Lower lobe of right lung (tissue), 2 donors: ENCODE data around the gene TMC4. TPM values are rescaled to one million over a fixed set of nuclear protein-coding genes. Genes with fewer than 3 reads are reported as not detected.
"Not testable (repeated sequence)": the region's sequence is repeated elsewhere in the genome, so short reads cannot be mapped to it uniquely, and the experiment has no call there.

Experiments used
- ATAC-seq, 2 donors: fragments of 200-7000 bp; cut with Tn5 transposase; one replicate each; pipeline ENCODE4 v1.9.1; 2020 to 2022; ENCODE audit warnings: mild to moderate bottlenecking in 2 of 2, moderate library complexity in 2 of 2
- DNase-seq: peaks from one replicate; pipeline ENCODE4 v3.0.0-alpha.2; 2020
- H3K27ac ChIP-seq: fragments of 200-600 bp; one replicate; pipeline ENCODE4 v1.8.0; 2022
- H3K27me3 ChIP-seq: fragments of 200-600 bp; one replicate; pipeline ENCODE4 v1.8.0; 2022; ENCODE audit warnings: low read depth
- H3K36me3 ChIP-seq: fragments of 200-600 bp; one replicate; pipeline ENCODE4 v1.8.0; 2022; ENCODE audit warnings: mild to moderate bottlenecking
- H3K4me1 ChIP-seq: fragments of 200-600 bp; one replicate; pipeline ENCODE4 v1.8.0; 2022
- H3K4me3 ChIP-seq: fragments of 200-600 bp; one replicate; pipeline ENCODE4 v1.8.0; 2022; ENCODE audit warnings: mild to moderate bottlenecking
- H3K9me3 ChIP-seq: fragments of 200-600 bp; one replicate; pipeline ENCODE4 v1.8.0; 2022
- intact Hi-C: fragments of 100-400 bp; cut with DNase I; formaldehyde crosslinking; loops from one replicate; pipeline ENCODE4 v1.11.0; 2022
- total RNA-seq: library from RNA; stranded (reverse); fragmentation: NEBNext Ultra II Directional; extraction: Animal tissue kit (Norgen Biotek cat#: 25700); gene quantifications from one replicate; pipeline ENCODE4 v1.2.1, GENCODE V29; 2021
- TF ChIP-seq, protein P1 (sequence below): fragments of 200-600 bp; IDR thresholded peaks from one replicate; pipeline ENCODE4 v1.8.0; 2022; ENCODE audit warnings: antibody characterized with exemption, mild to moderate bottlenecking
- donor health status: DM: no; HTN: yes; CAD: no; lungs with severe emphysema.

The TMC4 gene
- total RNA-seq, 1 donor from 2014 or later, result 57.6 TPM

DNA sequence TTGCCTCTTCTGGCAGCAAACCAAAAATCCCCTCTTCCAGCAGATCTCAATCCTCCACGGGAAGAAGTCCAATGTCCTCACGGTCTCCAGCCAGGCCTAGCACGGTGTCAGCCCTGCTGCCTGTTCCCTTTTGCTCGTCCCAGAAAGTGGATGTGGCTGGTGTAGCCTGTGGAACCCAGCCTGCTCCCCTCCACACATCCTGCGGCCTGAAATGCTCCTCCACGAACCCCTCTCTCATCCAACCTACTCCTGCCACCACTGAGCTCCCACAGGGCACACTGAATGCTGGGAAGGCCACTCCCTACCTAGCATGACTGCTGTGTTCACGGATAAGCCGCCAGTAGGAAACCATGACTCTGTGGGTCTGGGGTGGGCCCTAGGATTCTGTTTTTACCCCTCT lies 13.4 kb upstream of the TMC4 start:
- intact Hi-C loops, result no loop called here
- TF ChIP-seq, protein P1, sequence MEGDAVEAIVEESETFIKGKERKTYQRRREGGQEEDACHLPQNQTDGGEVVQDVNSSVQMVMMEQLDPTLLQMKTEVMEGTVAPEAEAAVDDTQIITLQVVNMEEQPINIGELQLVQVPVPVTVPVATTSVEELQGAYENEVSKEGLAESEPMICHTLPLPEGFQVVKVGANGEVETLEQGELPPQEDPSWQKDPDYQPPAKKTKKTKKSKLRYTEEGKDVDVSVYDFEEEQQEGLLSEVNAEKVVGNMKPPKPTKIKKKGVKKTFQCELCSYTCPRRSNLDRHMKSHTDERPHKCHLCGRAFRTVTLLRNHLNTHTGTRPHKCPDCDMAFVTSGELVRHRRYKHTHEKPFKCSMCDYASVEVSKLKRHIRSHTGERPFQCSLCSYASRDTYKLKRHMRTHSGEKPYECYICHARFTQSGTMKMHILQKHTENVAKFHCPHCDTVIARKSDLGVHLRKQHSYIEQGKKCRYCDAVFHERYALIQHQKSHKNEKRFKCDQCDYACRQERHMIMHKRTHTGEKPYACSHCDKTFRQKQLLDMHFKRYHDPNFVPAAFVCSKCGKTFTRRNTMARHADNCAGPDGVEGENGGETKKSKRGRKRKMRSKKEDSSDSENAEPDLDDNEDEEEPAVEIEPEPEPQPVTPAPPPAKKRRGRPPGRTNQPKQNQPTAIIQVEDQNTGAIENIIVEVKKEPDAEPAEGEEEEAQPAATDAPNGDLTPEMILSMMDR, result no peak
- no peak overlapping the region for H3K4me3 ChIP-seq
- ATAC-seq (no peak), DNase-seq (peak; percentile 20)
- H3K4me1 ChIP-seq, result peaks cover 10% of the 10 kb centered on the region
- H3K27ac ChIP-seq, result no peak overlapping the region
- no peaks in the 10 kb centered on the region for H3K9me3 ChIP-seq
- peaks cover 9% of the 10 kb centered on the region for H3K36me3 ChIP-seq
- no peaks in the 10 kb centered on the region for H3K27me3 ChIP-seq

DNA sequence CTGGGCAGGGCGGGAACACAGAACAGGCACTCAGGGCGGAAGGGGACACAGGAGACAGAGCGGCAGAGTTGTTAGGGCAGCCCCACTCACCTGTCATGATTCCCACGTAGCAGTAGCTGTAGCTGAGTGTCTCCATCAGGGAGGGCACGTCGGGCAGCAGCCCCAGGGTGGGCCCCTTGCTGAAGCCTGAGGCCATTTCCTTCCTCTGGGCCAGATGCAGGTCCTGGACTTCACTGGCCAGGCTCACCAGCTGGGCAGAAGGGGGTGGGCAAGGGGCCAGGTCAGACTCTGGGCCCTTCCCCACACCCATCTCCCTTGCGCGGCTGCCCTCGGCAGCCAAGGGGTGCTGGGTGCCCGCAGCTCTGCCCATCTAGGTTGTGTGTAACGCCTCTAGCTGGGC lies 10.5 kb upstream of the TMC4 start:
- intact Hi-C loops, result no loop called here
- DNase-seq (peak; percentile 28), ATAC-seq (no peak)
- H3K9me3 ChIP-seq, result no peaks in the 10 kb centered on the region
- peaks cover 29% of the 10 kb centered on the region for H3K36me3 ChIP-seq
- H3K27me3 ChIP-seq, result no peaks in the 10 kb centered on the region
- H3K4me1 ChIP-seq, result peaks cover 5% of the 10 kb centered on the region
- H3K27ac ChIP-seq, result no peak overlapping the region
- TF ChIP-seq, protein P1, result no peak
- H3K4me3 ChIP-seq, result no peak overlapping the region

GRCh38 chr19:54181894-54182293 lies 8.9 kb upstream of the TMC4 start:
- H3K27me3 ChIP-seq, H3K4me3 ChIP-seq, H3K27ac ChIP-seq, H3K4me1 ChIP-seq, DNase-seq, H3K9me3 ChIP-seq, ATAC-seq, intact Hi-C loops: not testable (repeated sequence)
- peaks cover 29% of the 10 kb centered on the region for H3K36me3 ChIP-seq

DNA sequence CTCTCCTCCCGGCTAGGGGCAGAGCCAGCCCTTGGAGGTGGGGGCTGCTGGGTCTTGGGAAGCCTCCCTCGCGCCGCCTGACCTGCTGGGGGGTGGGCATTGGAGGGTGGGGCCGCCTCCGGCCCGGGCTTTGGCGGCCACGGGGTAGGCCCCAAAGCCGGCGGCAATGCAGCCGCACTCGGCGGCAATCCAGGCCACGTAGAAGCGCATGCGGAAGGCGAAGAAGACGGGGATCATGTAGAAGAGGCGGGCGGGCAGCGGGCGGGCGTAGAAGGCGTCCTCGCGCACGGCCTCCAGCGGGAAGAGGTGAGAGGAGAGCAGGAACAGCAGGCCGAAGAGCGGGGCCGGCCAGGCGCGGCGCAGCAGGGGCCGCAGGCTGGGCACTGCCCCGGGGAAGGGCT lies 7.7 kb upstream of the TMC4 start:
- no peaks in the 10 kb centered on the region for H3K9me3 ChIP-seq
- ATAC-seq (no peak), DNase-seq (peak; percentile 40)
- no peak overlapping the region for H3K27ac ChIP-seq
- intact Hi-C loops, result no loop called here
- H3K36me3 ChIP-seq, result peaks cover 33% of the 10 kb centered on the region
- no peaks in the 10 kb centered on the region for H3K27me3 ChIP-seq
- H3K4me1 ChIP-seq, result no peaks in the 10 kb centered on the region
- H3K4me3 ChIP-seq, result no peak overlapping the region
- TF ChIP-seq, protein P1, result no peak

- no peak overlapping the region for H3K27ac ChIP-seq
- H3K36me3 ChIP-seq, result peaks cover 38% of the 10 kb centered on the region
- H3K4me1 ChIP-seq, result no peaks in the 10 kb centered on the region
- intact Hi-C loops, result no loop called here
- DNase-seq, result peak; percentile 47
- ATAC-seq, result peak in 1 of 2 donors; percentile 36
- TF ChIP-seq, protein P1, result no peak
- H3K4me3 ChIP-seq, result no peak overlapping the region
- H3K9me3 ChIP-seq, result no peaks in the 10 kb centered on the region
- H3K27me3 ChIP-seq, result no peaks in the 10 kb centered on the region
These were observed 7.0 kb upstream of the TMC4 start for GRCh38 chr19:54179921-54180461.

- Histone ChIP-seq H3K36me3 (peaks cover 38% of the 10 kb centered on the region), H3K27me3 (no peaks in the 10 kb centered on the region), H3K4me3 (no peak overlapping the region), H3K27ac (no peak overlapping the region), H3K9me3 (no peaks in the 10 kb centered on the region), H3K4me1 (no peaks in the 10 kb centered on the region)
- DNase-seq, result no peak
- intact Hi-C loops, result no loop called here
- TF ChIP-seq, protein P1, result no peak
- ATAC-seq, result no peak
These were observed 6.4 kb upstream of the TMC4 start for GRCh38 chr19:54179262-54179852.
